Activated CD8-positive, alpha-beta memory T cell treated with anti-CD3 and anti-CD28 coated beads for 48 hours (primary cell): ENCODE measurements around the gene PDLIM1.
"Not testable (repeated sequence)": the region's sequence is repeated elsewhere in the genome, so short reads cannot be mapped to it uniquely, and the experiment has no call there.

Source experiments
- DNase-seq, 3 experiments: peaks; one replicate each; pipeline ENCODE4 v3.0.0-alpha.2; 2020; ENCODE audit warnings: low read depth in 2 of 3, low spot score in 2 of 3

Gene PDLIM1

DNA sequence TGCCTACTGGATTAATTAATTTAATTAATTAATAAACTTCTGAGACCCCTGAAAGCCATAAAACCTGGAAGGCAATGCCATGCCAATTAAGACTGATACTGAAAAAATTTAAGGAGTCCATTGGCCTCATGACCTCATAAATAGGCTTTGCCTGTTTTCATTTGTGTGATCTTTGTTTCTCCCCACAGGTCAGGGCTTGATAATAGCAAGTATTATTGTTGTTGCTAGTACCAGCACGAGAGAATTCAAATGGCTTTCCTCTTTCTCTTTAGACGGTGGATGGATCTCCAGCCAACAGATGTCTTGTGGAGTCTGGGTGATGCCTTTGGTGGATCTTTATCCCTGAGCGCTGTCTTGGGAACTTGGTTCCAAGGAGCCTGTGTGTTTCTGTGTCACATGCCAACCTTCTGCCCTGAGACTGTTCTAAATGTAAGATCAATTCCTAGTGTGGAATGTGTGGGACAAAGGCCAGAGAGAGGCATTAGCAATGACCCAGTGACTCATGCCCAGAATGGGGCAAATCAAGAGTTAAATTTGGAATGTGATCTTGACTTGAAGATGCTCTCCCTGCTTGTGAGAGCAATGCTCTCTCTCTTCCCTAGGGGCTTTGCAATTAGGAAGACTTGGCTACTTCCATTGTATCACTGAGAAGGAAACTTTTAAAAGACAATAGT, 79.1 kb downstream of the PDLIM1 start:
- DNase-seq: no peak

DNA sequence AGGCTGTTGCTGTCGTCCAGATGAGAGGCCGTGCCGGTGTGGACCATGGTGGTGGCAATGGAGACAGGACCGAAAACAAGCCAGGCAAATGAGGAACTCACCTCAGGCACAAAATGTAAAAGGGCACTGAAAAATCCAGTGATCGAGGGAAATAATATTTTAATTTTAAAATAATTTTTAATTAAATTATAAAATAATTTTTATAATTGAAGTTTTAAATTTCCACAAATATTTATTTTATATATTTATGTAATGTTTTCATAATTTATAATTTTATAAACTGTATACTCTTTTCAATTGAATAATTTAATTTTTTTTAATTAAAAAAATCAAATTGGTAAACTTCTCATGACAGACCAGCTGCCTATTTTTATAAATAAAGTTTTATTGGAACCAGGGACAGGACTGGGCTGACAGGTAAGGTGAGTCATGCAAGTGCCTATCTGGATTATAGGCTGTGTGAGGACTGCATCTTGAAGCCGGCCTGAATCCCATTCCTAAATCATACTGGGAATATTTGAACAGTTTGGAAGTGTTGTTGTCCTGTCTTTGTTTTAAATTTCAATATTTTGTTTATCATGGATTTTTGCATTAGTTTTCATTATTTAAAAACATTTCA, 81.2 kb downstream of the PDLIM1 start:
- no peak for DNase-seq

DNA sequence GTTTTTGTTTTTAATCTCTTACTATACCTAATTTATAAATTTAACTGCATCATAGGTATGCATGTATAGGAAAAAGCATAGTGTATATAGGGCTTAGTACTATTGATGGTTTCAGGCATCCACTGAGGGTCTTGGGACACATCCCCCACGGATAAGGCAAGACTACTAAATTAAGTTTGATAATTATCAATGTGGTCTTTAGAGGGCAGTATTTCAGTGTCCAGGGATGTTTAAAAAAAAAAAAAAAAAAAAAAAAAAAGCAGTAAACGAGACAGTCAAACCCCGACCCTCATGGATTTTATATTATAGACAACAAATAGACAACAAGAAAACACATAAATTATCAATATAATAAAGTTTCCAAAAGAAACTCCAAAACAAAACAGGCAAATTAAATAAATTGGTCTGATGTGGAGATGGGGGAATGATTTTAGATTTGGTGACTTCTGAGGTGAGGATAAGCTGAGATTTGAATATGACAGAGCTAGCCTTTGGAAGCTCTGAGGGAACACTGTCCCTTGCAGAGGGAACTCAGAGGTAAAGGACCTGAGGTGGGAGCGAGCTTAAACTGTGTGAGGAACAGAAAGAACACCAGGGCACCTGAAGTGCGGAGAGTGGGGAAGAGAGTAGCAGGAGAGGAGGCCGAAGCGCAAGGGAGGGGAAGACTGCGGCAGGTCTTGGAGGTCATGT, 82.0 kb downstream of the PDLIM1 start:
- no peak for DNase-seq

DNA sequence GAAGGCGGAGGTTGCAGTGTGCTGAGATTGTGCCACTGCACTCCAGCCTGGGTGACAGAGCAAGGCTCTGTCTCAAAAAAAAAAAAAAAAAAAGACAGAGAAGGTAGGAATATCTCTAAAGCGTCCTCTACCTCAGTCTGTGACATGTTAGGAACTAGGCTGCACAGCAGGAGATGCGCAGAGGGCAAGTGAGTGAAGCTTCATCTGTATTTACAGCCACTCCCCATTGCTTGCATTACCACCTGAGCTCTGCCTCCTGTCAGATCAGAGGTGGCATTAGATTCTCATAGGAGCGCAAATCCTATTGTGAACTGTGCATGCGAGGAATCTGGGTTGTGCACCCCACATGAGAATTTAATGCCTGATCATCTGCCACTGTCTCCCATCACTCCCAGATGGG, 87.9 kb downstream of the PDLIM1 start:
- DNase-seq: not testable (repeated sequence)

DNA sequence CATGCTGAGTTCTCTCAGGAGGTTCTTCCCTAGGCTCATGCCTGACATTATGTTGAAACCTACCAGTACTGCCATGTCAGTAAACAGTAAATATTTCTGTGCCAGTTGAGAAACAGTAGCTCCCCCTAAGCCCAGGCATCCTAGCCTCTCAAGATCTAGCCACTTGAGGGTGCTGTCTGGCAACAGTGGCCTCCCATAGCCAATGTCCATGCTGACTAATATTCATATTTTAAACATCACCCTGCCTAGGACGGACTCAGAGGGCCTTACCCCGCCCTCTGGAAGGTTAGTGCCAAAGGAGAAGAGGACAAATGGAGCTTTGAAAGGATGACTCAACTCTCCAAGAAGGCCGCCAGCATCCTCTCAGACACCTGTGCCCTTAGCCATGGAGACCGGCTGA, 89.1 kb downstream of the PDLIM1 start:
- DNase-seq: no peak

DNA sequence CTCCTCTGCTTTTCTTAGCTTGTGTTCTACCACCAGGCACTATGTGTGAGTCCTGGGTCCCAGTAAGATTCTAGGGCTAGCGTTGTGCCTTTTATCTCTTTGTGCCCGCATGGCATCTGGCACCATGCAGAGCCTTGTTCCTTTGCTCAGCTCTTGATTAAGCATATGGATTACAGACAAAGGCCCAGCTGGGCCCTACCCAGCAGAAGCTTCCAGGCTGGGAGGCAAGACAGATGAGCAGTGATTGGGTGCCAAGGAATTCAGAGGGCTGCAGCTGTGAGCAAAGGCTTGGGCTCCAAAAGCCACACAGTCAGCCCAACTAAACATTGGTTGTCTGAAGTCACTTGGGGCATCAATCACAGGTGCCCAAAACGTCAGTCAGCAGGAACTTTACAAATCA, 94.8 kb downstream of the PDLIM1 start:
- DNase-seq: no peak

DNA sequence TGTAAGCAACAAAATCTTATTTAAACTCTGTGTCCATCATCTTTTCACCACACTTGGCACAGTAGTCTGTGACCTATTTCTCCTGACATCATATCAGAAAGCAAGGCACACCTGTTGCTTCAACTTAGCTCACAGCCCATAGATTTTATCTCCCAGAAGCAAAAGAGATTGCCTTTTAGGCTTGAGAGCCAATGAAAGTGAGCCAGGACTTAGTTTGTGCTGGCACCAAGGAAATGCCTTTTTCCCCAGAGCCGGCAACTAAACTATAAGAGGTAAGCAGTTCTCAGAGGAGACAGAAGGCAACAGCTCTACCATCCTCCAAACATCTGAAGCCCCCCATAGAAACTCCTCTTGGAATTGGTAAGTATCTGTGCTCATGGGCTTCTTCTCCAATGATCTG, 96.9 kb downstream of the PDLIM1 start, which contains the start of gene ACSM6:
TSS of gene ACSM6 (plus strand) at position 295 of the 400 bp plus-strand sequence. CDS start 248 bp downstream, outside the sequence.
- no peak for DNase-seq

DNA sequence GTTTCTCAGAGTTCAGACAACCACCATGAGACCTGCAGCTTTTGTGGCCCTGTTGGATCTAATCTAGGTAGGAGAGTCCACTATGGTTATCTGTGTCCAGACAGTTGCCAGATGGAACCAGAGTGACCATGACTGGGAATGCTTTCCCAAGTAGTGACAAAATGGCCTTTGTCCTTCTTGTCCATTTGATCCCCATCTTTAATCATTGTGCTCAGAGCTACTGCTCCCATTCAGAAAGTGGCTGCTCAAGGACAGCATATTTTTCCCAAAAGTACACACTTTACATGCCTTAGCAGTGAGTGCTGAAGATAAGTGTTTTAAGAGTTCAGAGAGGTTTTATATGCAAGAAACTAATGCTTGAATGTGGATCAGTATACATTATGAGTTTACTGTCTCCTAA, 102.2 kb downstream of the PDLIM1 start:
- DNase-seq: no peak

DNA sequence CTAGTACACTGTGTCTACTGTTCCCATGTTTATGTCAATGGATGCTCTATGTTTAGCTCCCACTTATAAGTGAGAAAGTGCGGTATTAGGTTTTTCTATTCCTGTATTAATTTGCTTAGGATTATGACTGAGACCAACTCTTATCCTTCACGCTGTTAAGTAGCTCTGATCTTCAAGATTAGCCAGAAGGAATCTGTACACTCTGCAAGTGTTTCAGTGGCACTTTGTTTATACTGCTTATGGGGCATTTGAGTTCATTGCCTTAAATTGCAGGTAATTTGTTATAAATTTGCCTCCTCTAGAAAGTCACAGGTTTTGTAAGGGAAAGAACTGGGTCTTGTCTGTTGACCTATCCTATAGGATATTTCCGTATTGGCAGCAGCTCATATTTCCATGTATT, 103.2 kb downstream of the PDLIM1 start:
- no peak for DNase-seq
